Measurements from ENCODE around the gene PARG.

GRCh38 chr10:49775014-49775413 lies 166.8 kb downstream of the PARG start:
- TF ChIP-seq POLR2A (IDR thresholded peaks at IDR 0.05; ENCODE audit: low read depth, low read length) (no peak), POLR2AphosphoS5 (IDR thresholded peaks at IDR 0.05; ENCODE audit: low read depth, low read length) (no peak), TAF1 (IDR thresholded peaks at IDR 0.05; ENCODE audit: low read depth, low read length) (no peak), POU2F2 (IDR thresholded peaks at IDR 0.05; ENCODE audit: low read depth, low read length) (no peak)
